ENCODE measurements around the gene SMARCA2. TPM values are rescaled to one million over a fixed set of nuclear protein-coding genes. Genes with fewer than 3 reads are reported as not detected.

Gene SMARCA2
- total and polyA plus RNA-seq, 9 of the 15 experiments (the other 6 are each of a cell fraction or from before 2014, with no cell fraction given): 8.0 to 34.8 (median 25.5) TPM

DNA sequence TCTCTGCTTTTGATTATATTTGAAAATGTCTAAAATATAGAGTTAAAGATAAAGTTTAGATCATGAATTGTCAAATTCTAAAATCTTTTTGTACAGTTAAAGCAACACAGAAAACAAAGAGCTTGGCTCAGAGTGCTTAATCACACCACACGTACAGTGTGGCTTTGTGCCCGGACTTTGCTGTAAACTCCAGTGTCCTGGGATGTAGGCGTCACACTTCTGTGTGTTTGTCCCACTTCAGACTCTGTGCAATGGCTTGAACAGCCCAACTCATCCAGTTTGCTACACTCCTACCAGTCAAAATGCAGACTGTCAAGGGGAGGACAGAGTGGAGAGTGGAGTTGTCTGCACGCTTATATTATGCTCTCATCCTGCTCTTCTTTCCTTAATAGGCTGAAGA, 45.3 kb downstream of the SMARCA2 start:
- FAIRE-seq (no peak), DNase-seq (ENCODE audit: extremely low read depth in 1 of 4, low spot score in 3 of 4) (no peak), ATAC-seq (no peak)
- POLR2A ChIA-PET: no interaction called here
- 89% methylated on average over 4 of the region's 4 CpGs for WGBS (ENCODE audit: insufficient coverage, low coverage, missing lambda C conversion rate)
- Histone ChIP-seq H3K4me3 (no peak overlapping the region), H3K27me3 (ENCODE audit: control insufficient read depth in 2 of 2, insufficient read depth in 2 of 2, low read length in 2 of 2) (no peaks in the 10 kb centered on the region), H3K9me3 (replicated peaks; ENCODE audit: control insufficient read depth, insufficient read depth, low read depth, low read length) (no peaks in the 10 kb centered on the region), H2AFZ (ENCODE audit: low read depth, low read length) (no peak overlapping the region), H3K4me2 (ENCODE audit: insufficient read depth, low read length) (no peak overlapping the region), H3K9me1 (ENCODE audit: control insufficient read depth, insufficient read depth, low read length) (no peaks in the 10 kb centered on the region), H3K9ac (ENCODE audit: insufficient read depth in 1 of 2, low read depth in 2 of 2, low read length in 2 of 2) (no peak overlapping the region), H3K4me1 (replicated peaks in 1 of 2; ENCODE audit: control insufficient read depth in 2 of 2, insufficient read depth in 2 of 2, low read length in 2 of 2) (no peaks in the 10 kb centered on the region), H3K36me3 (ENCODE audit: control insufficient read depth, insufficient read depth, low read length) (peaks cover 35% of the 10 kb centered on the region; the same call in 2 of the 3 replicates), H4K20me1 (replicated peaks; ENCODE audit: control insufficient read depth, insufficient read depth, low read length) (no peaks in the 10 kb centered on the region), H3K27ac (ENCODE audit: extremely low read depth, low read depth, low read length) (no peak overlapping the region), H3K79me2 (ENCODE audit: control insufficient read depth, insufficient read depth, low read length) (no peaks in the 10 kb centered on the region)
- TF ChIP-seq, protein P1, sequence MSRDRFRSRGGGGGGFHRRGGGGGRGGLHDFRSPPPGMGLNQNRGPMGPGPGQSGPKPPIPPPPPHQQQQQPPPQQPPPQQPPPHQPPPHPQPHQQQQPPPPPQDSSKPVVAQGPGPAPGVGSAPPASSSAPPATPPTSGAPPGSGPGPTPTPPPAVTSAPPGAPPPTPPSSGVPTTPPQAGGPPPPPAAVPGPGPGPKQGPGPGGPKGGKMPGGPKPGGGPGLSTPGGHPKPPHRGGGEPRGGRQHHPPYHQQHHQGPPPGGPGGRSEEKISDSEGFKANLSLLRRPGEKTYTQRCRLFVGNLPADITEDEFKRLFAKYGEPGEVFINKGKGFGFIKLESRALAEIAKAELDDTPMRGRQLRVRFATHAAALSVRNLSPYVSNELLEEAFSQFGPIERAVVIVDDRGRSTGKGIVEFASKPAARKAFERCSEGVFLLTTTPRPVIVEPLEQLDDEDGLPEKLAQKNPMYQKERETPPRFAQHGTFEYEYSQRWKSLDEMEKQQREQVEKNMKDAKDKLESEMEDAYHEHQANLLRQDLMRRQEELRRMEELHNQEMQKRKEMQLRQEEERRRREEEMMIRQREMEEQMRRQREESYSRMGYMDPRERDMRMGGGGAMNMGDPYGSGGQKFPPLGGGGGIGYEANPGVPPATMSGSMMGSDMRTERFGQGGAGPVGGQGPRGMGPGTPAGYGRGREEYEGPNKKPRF (IDR thresholded peaks at IDR 0.05; ENCODE audit: low read depth, low read length): no peak
- TF ChIP-seq ZNF41 (CRISPR knock-in tag; conservative IDR thresholded peaks at IDR 0.05) (no peak), BRD9 (IDR thresholded peaks at IDR 0.05; ENCODE audit: low read depth, partially characterized antibody) (no peak), MEF2A (IDR thresholded peaks at IDR 0.05; ENCODE audit: control insufficient read depth, low read depth, low read length) (no peak), KHSRP (IDR thresholded peaks at IDR 0.05) (no peak), POLR2B (IDR thresholded peaks at IDR 0.05; ENCODE audit: low read depth, partially characterized antibody) (no peak), MAZ (CRISPR knock-in tag; conservative IDR thresholded peaks at IDR 0.05 in 1 of 2, IDR thresholded peaks at IDR 0.05 in 1 of 2) (no peak), TAF1 (IDR thresholded peaks at IDR 0.05; ENCODE audit: control insufficient read depth, extremely low read depth, insufficient read depth, low read length, severe bottlenecking) (no peak)
- TF ChIP-seq, protein P2, sequence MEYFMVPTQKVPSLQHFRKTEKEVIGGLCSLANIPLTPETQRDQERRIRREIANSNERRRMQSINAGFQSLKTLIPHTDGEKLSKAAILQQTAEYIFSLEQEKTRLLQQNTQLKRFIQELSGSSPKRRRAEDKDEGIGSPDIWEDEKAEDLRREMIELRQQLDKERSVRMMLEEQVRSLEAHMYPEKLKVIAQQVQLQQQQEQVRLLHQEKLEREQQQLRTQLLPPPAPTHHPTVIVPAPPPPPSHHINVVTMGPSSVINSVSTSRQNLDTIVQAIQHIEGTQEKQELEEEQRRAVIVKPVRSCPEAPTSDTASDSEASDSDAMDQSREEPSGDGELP (CRISPR knock-in tag; IDR thresholded peaks at IDR 0.05; ENCODE audit: borderline replicate concordance): no peak
- TF ChIP-seq, protein P3, sequence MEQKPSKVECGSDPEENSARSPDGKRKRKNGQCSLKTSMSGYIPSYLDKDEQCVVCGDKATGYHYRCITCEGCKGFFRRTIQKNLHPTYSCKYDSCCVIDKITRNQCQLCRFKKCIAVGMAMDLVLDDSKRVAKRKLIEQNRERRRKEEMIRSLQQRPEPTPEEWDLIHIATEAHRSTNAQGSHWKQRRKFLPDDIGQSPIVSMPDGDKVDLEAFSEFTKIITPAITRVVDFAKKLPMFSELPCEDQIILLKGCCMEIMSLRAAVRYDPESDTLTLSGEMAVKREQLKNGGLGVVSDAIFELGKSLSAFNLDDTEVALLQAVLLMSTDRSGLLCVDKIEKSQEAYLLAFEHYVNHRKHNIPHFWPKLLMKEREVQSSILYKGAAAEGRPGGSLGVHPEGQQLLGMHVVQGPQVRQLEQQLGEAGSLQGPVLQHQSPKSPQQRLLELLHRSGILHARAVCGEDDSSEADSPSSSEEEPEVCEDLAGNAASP (IDR thresholded peaks at IDR 0.05): no peak
- intact Hi-C loops (cut with micrococcal nuclease) (no loop called here), in situ Hi-C loops (cut with MboI) (no loop called here)
- no TSS peak for BruUV-seq (replicated peaks)
- CTCF ChIA-PET (ENCODE audit: low intra/inter-chr PET ratio): no interaction called here

All from K562 (cell line).